HepG2 (cell line): Measurements from ENCODE around the gene RABGGTA. TPM values are rescaled to one million over a fixed set of nuclear protein-coding genes. Genes with fewer than 3 reads are reported as not detected.

Source experiments
- ATRX ChIP-seq: sonication (generic); formaldehyde crosslinking; IDR thresholded peaks from 2 replicates; pipeline ENCODE4 v1.4.0; 2020; ENCODE audit warnings: missing genetic modification reagents, borderline replicate concordance
- EED ChIP-seq: sonication (generic); formaldehyde crosslinking; IDR thresholded peaks from 2 replicates; pipeline ENCODE4 v1.5.0; 2020; ENCODE audit warnings: mild to moderate bottlenecking, missing genetic modification reagents
- HNF1B ChIP-seq: sonication (generic); formaldehyde crosslinking; IDR thresholded peaks from 2 replicates; pipeline ENCODE4 v1.5.1; 2020; ENCODE audit warnings: mild to moderate bottlenecking, moderate library complexity, missing genetic modification reagents
- KLF6 ChIP-seq: IDR thresholded peaks from 2 replicates; pipeline ENCODE4 v1.8.0; 2016; ENCODE audit warnings: missing biosample characterization, missing genetic modification reagents
- MTA1 ChIP-seq: sonication (generic); formaldehyde crosslinking; IDR thresholded peaks from 2 replicates; pipeline ENCODE4 v1.4.0; 2020; ENCODE audit warnings: missing genetic modification reagents, mild to moderate bottlenecking, borderline replicate concordance
- NCOA5 ChIP-seq: sonication (generic); formaldehyde crosslinking; IDR thresholded peaks from 2 replicates; pipeline ENCODE4 v1.4.0; 2020; ENCODE audit warnings: missing genetic modification reagents
- NFRKB ChIP-seq: fragments of 450-650 bp; IDR thresholded peaks from 2 replicates; pipeline ENCODE4 v1.6.1; 2017
- RBM22 ChIP-seq: fragments of 200-400 bp; formaldehyde crosslinking; optimal IDR thresholded peaks from 2 replicates; pipeline ENCODE3; 2017; ENCODE audit warnings: mild to moderate bottlenecking, low read length, moderate library complexity
- SIX4 ChIP-seq: sonication (generic); formaldehyde crosslinking; IDR thresholded peaks from 2 replicates; pipeline ENCODE4 v1.4.0; 2020; ENCODE audit warnings: missing genetic modification reagents
- SMARCC2 ChIP-seq: fragments of 450-650 bp; IDR thresholded peaks from 2 replicates; pipeline ENCODE4 v1.6.1; 2017; ENCODE audit warnings: antibody characterized with exemption, mild to moderate bottlenecking
- SOX5 ChIP-seq: IDR thresholded peaks from 2 replicates; pipeline ENCODE4 v1.6.1; 2016; ENCODE audit warnings: borderline replicate concordance
- THYN1 ChIP-seq: sonication (generic); formaldehyde crosslinking; IDR thresholded peaks from 2 replicates; pipeline ENCODE4 v1.8.1; 2023; ENCODE audit warnings: low read depth, mild to moderate bottlenecking, moderate library complexity, missing genetic modification reagents, borderline replicate concordance
- ZBTB1 ChIP-seq: sonication (generic); formaldehyde crosslinking; IDR thresholded peaks from 2 replicates; pipeline ENCODE4 v1.4.0; 2020; ENCODE audit warnings: missing genetic modification reagents, borderline replicate concordance
- ZNF180 ChIP-seq: sonication (generic); formaldehyde crosslinking; IDR thresholded peaks from 2 replicates; pipeline ENCODE4 v1.4.0; 2020; ENCODE audit warnings: low read depth, missing genetic modification reagents, borderline replicate concordance
- ZNF292 ChIP-seq: sonication (generic); formaldehyde crosslinking; IDR thresholded peaks from 2 replicates; pipeline ENCODE4 v1.8.1; 2022; ENCODE audit warnings: mild to moderate bottlenecking, low read depth, missing genetic modification reagents, borderline replicate concordance
- ZNF30 ChIP-seq: sonication (generic); formaldehyde crosslinking; IDR thresholded peaks from 2 replicates; pipeline ENCODE4 v1.5.0; 2020; ENCODE audit warnings: mild to moderate bottlenecking, missing genetic modification reagents
- ZNF326 ChIP-seq: sonication (generic); formaldehyde crosslinking; IDR thresholded peaks from 2 replicates; pipeline ENCODE4 v1.4.0; 2020; ENCODE audit warnings: missing genetic modification reagents, borderline replicate concordance
- ZNF550 ChIP-seq: sonication (generic); formaldehyde crosslinking; IDR thresholded peaks from 2 replicates; pipeline ENCODE4 v1.4.0; 2020; ENCODE audit warnings: mild to moderate bottlenecking, missing genetic modification reagents, borderline replicate concordance
- ZNF567 ChIP-seq: sonication (generic); formaldehyde crosslinking; IDR thresholded peaks from 2 replicates; pipeline ENCODE4 v1.8.1; 2023; ENCODE audit warnings: mild to moderate bottlenecking, missing genetic modification reagents, borderline replicate concordance
- ZNF572 ChIP-seq: sonication (generic); formaldehyde crosslinking; IDR thresholded peaks from 2 replicates; pipeline ENCODE4 v1.5.1; 2020; ENCODE audit warnings: mild to moderate bottlenecking, missing genetic modification reagents
- polyA plus RNA-seq, 8 experiments: library from polyadenylated mRNA; depleted of rRNA in 3 of 8; stranded (reverse) in 7 of 8; unstranded in 1 of 8; fragments of >200 nt; fragmentation: Illumina TruSeq in 4 of 8; extraction: Trizol in 4 of 8; gene quantifications; 2 replicates each; pipeline versions ENCODE4 v1.2.1 to v1.2.3, GENCODE V29; 2011 to 2016; ENCODE audit warnings: low read depth in 4 of 8, missing spikeins in 1 of 8, mixed read lengths in 1 of 8; ENCODE audit not compliant: insufficient read depth in 1 of 8
- total RNA-seq, 5 experiments: library from RNA; depleted of rRNA; stranded (reverse); fragments of >200 nt; fragmentation: Illumina TruSeq; extraction: Trizol; gene quantifications; 2 replicates each; pipeline ENCODE4 v1.2.3, GENCODE V29; 2016; ENCODE audit warnings: low read depth in 1 of 5
- TF ChIP-seq, protein P1 (sequence below): sonication (generic); formaldehyde crosslinking; IDR thresholded peaks from 2 replicates; pipeline ENCODE4 v1.8.0; 2022; ENCODE audit warnings: missing genetic modification reagents, mild to moderate bottlenecking, moderate library complexity, borderline replicate concordance
- TF ChIP-seq, protein P2 (sequence below): sonication (generic); formaldehyde crosslinking; conservative IDR thresholded peaks from 2 replicates; pipeline ENCODE4 v1.8.1; 2023; ENCODE audit warnings: missing genetic modification reagents
- TF ChIP-seq, protein P3 (sequence below): sonication (generic); formaldehyde crosslinking; IDR thresholded peaks from 2 replicates; pipeline ENCODE4 v1.5.0; 2020; ENCODE audit warnings: mild to moderate bottlenecking, missing genetic modification reagents

RABGGTA gene
- total and polyA plus RNA-seq, 2 of the 13 experiments (the other 11 are each of a cell fraction or from before 2014, with no cell fraction given): 57.9 to 90.8 TPM

DNA sequence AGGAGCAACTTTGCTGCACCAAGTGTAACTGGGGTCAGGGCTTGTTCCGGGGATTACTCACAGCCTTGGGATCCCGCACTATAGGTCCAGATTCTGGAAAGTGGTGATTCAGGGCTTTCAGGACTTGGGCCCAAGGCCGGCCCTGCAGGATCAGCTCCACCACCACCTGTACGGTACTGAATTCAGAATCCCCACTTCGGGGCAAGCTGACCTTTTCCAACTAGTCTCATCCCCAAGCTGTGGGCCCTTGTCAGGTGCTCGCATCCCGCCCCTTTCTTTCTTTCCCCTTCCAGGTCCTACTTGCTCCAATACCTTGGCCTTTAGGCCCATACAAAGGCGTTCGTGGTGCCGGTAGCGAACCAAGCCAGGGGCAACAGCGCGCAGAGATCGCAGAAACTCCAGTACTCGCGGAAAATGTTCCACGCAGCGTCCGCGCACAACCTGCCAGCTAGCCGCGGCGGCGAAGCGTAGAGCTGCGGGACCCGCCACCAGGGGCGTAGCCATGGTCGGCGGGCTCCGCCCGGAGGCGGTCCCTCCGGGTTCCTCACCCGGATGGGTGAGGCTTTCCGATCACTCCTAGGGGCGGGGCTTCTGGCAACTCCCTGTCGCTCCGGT, 29.5 kb downstream of the RABGGTA start (continued):
- TF ChIP-seq, protein P1, sequence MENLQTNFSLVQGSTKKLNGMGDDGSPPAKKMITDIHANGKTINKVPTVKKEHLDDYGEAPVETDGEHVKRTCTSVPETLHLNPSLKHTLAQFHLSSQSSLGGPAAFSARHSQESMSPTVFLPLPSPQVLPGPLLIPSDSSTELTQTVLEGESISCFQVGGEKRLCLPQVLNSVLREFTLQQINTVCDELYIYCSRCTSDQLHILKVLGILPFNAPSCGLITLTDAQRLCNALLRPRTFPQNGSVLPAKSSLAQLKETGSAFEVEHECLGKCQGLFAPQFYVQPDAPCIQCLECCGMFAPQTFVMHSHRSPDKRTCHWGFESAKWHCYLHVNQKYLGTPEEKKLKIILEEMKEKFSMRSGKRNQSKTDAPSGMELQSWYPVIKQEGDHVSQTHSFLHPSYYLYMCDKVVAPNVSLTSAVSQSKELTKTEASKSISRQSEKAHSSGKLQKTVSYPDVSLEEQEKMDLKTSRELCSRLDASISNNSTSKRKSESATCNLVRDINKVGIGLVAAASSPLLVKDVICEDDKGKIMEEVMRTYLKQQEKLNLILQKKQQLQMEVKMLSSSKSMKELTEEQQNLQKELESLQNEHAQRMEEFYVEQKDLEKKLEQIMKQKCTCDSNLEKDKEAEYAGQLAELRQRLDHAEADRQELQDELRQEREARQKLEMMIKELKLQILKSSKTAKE (CRISPR knock-in tag): no peak
- peak; percentile 82; the same call in 1 of the 2 replicates for TF ChIP-seq ZNF567
- TF ChIP-seq RBM22: peak; percentile 62
- TF ChIP-seq ZNF326 (CRISPR knock-in tag): peak; percentile 95
- TF ChIP-seq, protein P2, sequence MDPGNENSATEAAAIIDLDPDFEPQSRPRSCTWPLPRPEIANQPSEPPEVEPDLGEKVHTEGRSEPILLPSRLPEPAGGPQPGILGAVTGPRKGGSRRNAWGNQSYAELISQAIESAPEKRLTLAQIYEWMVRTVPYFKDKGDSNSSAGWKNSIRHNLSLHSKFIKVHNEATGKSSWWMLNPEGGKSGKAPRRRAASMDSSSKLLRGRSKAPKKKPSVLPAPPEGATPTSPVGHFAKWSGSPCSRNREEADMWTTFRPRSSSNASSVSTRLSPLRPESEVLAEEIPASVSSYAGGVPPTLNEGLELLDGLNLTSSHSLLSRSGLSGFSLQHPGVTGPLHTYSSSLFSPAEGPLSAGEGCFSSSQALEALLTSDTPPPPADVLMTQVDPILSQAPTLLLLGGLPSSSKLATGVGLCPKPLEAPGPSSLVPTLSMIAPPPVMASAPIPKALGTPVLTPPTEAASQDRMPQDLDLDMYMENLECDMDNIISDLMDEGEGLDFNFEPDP: peak; percentile 98
- peak; percentile 21; the same call in 1 of the 2 replicates for TF ChIP-seq ZNF550 (CRISPR knock-in tag)
- TF ChIP-seq MTA1 (CRISPR knock-in tag): peak; percentile 90; the same call in 1 of the 2 replicates
- TF ChIP-seq SMARCC2: no peak
- TF ChIP-seq ZNF292: no peak
- TF ChIP-seq SOX5 (CRISPR knock-in tag): no peak; the same call in 1 of the 2 replicates
- no peak; the same call in none of the 2 replicates for TF ChIP-seq ZNF180
- peak; percentile 65; the same call in 1 of the 2 replicates for TF ChIP-seq ZBTB1 (CRISPR knock-in tag)
- peak; percentile 6; the same call in 1 of the 2 replicates for TF ChIP-seq ZNF30 (CRISPR knock-in tag)
- TF ChIP-seq NFRKB: no peak
- TF ChIP-seq NCOA5 (CRISPR knock-in tag): 0 out of 2 replicates have a peak, but pooled peaks have one; percentile 62
- peak; percentile 80; the same call in 1 of the 2 replicates for TF ChIP-seq HNF1B (CRISPR knock-in tag)
- no peak for TF ChIP-seq ATRX (CRISPR knock-in tag)
- TF ChIP-seq SIX4 (CRISPR knock-in tag): peak; percentile 17; the same call in 1 of the 2 replicates
- peak; percentile 47; the same call in 1 of the 2 replicates for TF ChIP-seq EED
- TF ChIP-seq KLF6: no peak
- no peak; the same call in 1 of the 2 replicates for TF ChIP-seq ZNF572
- no peak; the same call in 1 of the 2 replicates for TF ChIP-seq THYN1
- TF ChIP-seq, protein P3, sequence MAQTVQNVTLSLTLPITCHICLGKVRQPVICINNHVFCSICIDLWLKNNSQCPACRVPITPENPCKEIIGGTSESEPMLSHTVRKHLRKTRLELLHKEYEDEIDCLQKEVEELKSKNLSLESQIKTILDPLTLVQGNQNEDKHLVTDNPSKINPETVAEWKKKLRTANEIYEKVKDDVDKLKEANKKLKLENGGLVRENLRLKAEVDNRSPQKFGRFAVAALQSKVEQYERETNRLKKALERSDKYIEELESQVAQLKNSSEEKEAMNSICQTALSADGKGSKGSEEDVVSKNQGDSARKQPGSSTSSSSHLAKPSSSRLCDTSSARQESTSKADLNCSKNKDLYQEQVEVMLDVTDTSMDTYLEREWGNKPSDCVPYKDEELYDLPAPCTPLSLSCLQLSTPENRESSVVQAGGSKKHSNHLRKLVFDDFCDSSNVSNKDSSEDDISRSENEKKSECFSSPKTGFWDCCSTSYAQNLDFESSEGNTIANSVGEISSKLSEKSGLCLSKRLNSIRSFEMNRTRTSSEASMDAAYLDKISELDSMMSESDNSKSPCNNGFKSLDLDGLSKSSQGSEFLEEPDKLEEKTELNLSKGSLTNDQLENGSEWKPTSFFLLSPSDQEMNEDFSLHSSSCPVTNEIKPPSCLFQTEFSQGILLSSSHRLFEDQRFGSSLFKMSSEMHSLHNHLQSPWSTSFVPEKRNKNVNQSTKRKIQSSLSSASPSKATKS (CRISPR knock-in tag): no peak
